ENCODE results near the gene CACNA1B. TPM values are rescaled to one million over a fixed set of nuclear protein-coding genes. Genes with fewer than 3 reads are reported as not detected.
"Not testable (repeated sequence)": the region's sequence is repeated elsewhere in the genome, so short reads cannot be mapped to it uniquely, and the experiment has no call there.

CACNA1B gene
- total RNA-seq, 1 experiment from 2014 or later, result not detected

DNA sequence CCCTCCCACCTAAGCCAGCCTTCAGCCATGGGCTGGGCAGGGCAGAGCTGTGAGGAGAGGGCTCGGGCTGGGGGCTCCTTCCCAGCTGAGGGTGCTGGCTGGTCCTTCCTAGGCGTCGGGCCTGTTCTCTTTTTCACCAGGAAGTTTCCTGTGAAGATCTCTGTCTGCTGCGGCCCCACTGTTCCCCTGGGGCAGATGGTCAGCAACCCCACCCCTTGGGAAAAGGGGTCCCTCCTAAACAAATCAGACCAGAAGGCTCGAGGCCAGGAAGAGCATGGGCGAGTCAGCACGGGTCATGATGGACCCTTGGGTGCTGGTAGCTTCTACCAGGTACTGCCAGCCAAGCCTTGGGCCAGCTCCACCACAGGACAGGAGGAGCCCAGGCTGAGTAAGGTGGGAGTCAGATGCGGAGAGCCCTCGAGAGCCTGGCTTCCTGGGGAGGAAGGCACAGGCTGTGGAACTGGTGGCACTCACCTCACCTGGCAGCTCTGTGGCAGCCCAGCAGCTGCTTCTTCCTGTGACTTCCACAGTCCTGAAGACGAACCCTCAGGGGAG lies 3.5 kb downstream of the CACNA1B start:
- H2AFZ ChIP-seq (ENCODE audit: low read length), result no peak overlapping the region
- H3K9me2 ChIP-seq (replicated peaks; ENCODE audit: insufficient read depth, low read length), result no peaks in the 10 kb centered on the region
- no peak overlapping the region for H3K27ac ChIP-seq (ENCODE audit: low read length)
- no peaks in the 10 kb centered on the region for H3K9me3 ChIP-seq (ENCODE audit: low read length)
- no peak overlapping the region for H3K4me2 ChIP-seq (ENCODE audit: low read depth, low read length, poor library complexity, severe bottlenecking)
- no peak overlapping the region for H3K4me3 ChIP-seq (ENCODE audit: low read length)
- H3K27me3 ChIP-seq (ENCODE audit: low read length), result no peaks in the 10 kb centered on the region
- H4K20me1 ChIP-seq (ENCODE audit: insufficient read depth, low read depth, low read length), result no peaks in the 10 kb centered on the region
- no peaks in the 10 kb centered on the region for H3K36me3 ChIP-seq (ENCODE audit: insufficient read depth, low read length)
- H3K4me1 ChIP-seq (ENCODE audit: low read length), result no peaks in the 10 kb centered on the region
- no peak for DNase-seq
- H3K79me2 ChIP-seq (ENCODE audit: low read length), result no peaks in the 10 kb centered on the region
- no peak overlapping the region for H3K9ac ChIP-seq (ENCODE audit: low read length)

DNA sequence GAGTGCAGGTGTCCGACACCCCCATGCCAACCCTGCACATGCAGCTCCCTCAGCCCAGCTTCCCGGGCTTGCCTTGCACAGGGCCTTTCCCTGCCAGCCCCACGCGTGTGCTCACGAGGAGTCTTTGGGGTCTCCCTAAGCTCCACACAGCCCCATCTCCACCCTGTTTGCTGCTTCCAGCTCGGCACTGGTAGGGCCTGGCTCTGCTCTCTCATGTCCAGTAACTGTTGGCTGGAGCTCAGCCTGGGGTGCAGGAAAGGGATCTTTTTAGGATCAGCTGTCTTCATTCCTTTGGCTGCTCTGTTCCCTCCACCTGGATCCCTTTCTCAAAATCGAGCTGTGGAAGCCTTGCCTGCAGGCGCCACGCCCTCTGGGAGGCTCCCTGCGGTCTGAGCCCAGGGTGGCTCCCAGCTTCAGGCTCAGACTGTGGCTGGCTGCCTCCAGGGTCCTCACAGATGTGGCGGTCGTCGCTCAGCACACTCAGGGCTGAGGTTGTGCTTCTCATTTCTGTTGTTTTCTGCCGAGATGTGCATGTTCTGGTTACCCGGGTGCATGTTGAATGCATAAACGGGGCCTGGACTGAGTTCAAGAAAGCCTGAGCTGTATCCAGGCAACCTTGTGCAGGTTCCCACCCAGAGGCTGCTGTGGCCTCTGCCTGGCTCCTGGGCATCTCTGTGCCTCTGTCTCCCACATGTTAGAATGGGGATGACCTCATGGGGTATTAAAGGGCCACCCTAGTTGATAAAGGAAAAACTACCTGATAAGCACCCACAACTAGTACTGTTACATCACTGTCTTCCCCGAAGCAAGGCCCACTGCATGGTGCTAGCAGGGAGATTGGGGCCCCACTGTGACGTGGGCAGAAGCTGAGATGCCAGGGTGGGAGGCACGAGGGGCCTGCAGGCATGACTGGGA lies 4.3 kb downstream of the CACNA1B start:
- H3K9me2 ChIP-seq (replicated peaks; ENCODE audit: insufficient read depth, low read length), result no peaks in the 10 kb centered on the region
- H2AFZ ChIP-seq (ENCODE audit: low read length), result no peak overlapping the region
- no peaks in the 10 kb centered on the region for H3K27me3 ChIP-seq (ENCODE audit: low read length)
- no peak overlapping the region for H3K4me2 ChIP-seq (ENCODE audit: low read depth, low read length, poor library complexity, severe bottlenecking)
- no peak overlapping the region for H3K4me3 ChIP-seq (ENCODE audit: low read length)
- no peaks in the 10 kb centered on the region for H3K4me1 ChIP-seq (ENCODE audit: low read length)
- no peak overlapping the region for H3K27ac ChIP-seq (ENCODE audit: low read length)
- DNase-seq, result no peak
- H4K20me1 ChIP-seq (ENCODE audit: insufficient read depth, low read depth, low read length), result no peaks in the 10 kb centered on the region
- no peak overlapping the region for H3K9ac ChIP-seq (ENCODE audit: low read length)
- no peaks in the 10 kb centered on the region for H3K36me3 ChIP-seq (ENCODE audit: insufficient read depth, low read length)
- H3K9me3 ChIP-seq (ENCODE audit: low read length), result no peaks in the 10 kb centered on the region
- no peaks in the 10 kb centered on the region for H3K79me2 ChIP-seq (ENCODE audit: low read length)

DNA sequence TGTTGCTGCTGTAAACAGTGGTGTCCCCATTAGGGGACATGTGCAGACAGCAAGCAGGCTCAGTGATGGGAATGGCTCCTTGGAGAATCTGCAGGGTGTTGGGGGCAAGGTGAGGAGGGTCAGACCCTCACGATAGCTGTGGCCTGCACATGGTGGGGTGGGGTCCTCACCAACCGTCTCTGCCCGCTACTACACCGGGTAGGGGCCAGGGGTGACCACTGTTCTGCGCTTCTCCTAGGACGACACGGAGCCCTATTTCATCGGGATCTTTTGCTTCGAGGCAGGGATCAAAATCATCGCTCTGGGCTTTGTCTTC lies 4.9 kb downstream of the CACNA1B start:
- Histone ChIP-seq H3K9me3 (ENCODE audit: low read length) (no peaks in the 10 kb centered on the region), H3K27me3 (ENCODE audit: low read length) (no peaks in the 10 kb centered on the region)

DNA sequence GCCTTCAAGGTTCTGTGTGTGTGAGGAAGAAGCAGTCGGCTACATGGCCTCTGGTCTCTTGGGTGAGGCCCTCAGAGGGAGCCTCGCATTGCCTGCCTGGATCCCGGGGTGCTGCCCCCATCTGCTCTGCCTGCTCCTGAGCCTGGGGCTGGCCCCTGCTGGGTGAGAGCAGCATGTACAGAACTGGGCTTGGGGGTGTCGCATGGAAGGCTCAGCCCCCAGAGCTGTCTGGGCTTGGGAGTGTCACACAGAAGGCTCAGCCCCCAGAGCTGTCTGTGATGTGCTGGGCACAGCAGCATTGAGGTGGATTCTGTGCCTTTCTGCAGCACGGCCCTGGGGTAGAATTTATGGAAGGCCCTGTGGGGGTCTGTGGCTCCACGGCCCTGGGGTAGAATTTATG lies 6.4 kb downstream of the CACNA1B start:
- not testable (repeated sequence) for H2AFZ ChIP-seq (ENCODE audit: low read length)

More for the DNA sequence above, 4.9 kb downstream of the CACNA1B start:
- no peaks in the 10 kb centered on the region for H3K36me3 ChIP-seq (ENCODE audit: insufficient read depth, low read length)
- H2AFZ ChIP-seq (ENCODE audit: low read length), result no peak overlapping the region
- H3K27ac ChIP-seq (ENCODE audit: low read length), result no peak overlapping the region
- no peaks in the 10 kb centered on the region for H3K9me2 ChIP-seq (replicated peaks; ENCODE audit: insufficient read depth, low read length)
- no peak overlapping the region for H3K4me2 ChIP-seq (ENCODE audit: low read depth, low read length, poor library complexity, severe bottlenecking)
- H3K9ac ChIP-seq (ENCODE audit: low read length), result no peak overlapping the region
- no peaks in the 10 kb centered on the region for H4K20me1 ChIP-seq (ENCODE audit: insufficient read depth, low read depth, low read length)
- no peak for DNase-seq
- H3K79me2 ChIP-seq (ENCODE audit: low read length), result no peaks in the 10 kb centered on the region
- H3K4me1 ChIP-seq (ENCODE audit: low read length), result no peaks in the 10 kb centered on the region
- H3K4me3 ChIP-seq (ENCODE audit: low read length), result no peak overlapping the region

DNA sequence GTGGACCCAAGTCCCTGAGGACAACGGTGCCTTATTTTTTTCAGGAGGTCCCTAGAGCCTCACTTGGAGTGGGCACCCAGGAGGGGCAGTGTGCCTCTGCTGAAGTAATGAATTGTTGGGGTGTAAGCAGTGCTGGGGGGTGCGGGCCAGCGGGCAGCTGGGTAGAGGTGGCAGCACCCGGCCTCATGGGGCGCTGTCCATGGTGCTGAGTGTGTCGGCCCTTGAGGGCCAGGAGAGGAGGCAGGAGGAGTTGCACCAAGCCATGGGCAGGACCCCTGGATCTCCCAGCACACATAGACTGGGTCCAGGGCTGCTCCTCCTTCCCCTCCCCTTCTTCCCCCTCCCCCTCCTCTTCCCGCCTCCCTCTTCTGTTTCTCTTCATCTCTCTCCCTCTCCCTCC lies 7.0 kb downstream of the CACNA1B start:
- not testable (repeated sequence) for H3K27me3 ChIP-seq (ENCODE audit: low read length); H3K4me1 ChIP-seq (ENCODE audit: low read length); H3K36me3 ChIP-seq (ENCODE audit: insufficient read depth, low read length); H3K4me2 ChIP-seq (ENCODE audit: low read depth, low read length, poor library complexity, severe bottlenecking); H2AFZ ChIP-seq (ENCODE audit: low read length); H3K4me3 ChIP-seq (ENCODE audit: low read length); H3K79me2 ChIP-seq (ENCODE audit: low read length); H3K9ac ChIP-seq (ENCODE audit: low read length); H3K9me3 ChIP-seq (ENCODE audit: low read length); H3K9me2 ChIP-seq (replicated peaks; ENCODE audit: insufficient read depth, low read length); H3K27ac ChIP-seq (ENCODE audit: low read length); H4K20me1 ChIP-seq (ENCODE audit: insufficient read depth, low read depth, low read length)
- peak; percentile 74 for DNase-seq

More for the DNA sequence above, 6.4 kb downstream of the CACNA1B start:
- H3K27ac ChIP-seq (ENCODE audit: low read length); H3K9ac ChIP-seq (ENCODE audit: low read length); H3K36me3 ChIP-seq (ENCODE audit: insufficient read depth, low read length); H3K79me2 ChIP-seq (ENCODE audit: low read length); H3K4me2 ChIP-seq (ENCODE audit: low read depth, low read length, poor library complexity, severe bottlenecking); H4K20me1 ChIP-seq (ENCODE audit: insufficient read depth, low read depth, low read length); H3K4me3 ChIP-seq (ENCODE audit: low read length); H3K9me2 ChIP-seq (replicated peaks; ENCODE audit: insufficient read depth, low read length); H3K9me3 ChIP-seq (ENCODE audit: low read length); H3K4me1 ChIP-seq (ENCODE audit: low read length); DNase-seq; H3K27me3 ChIP-seq (ENCODE audit: low read length): not testable (repeated sequence)

DNA sequence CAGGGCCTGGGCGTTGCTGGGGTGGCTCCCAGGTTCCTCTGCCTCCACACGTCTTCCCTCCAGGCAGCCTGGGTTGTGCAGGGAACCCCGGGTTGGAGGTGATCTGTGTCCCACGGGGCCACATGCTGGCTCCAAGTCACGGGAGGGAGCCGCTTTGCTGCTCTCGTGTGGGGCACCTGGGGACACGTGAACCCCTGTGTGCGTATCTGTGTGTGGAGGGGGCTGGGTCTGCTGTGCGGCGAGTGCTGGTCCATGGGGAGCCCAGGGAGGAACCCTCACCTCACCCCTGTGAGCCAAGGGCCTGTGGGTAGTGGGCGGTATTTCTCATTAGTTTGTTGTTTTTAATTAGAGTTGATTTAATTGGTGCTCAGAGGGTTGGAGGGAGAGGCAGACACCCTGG lies 7.5 kb downstream of the CACNA1B start:
- not testable (repeated sequence) for DNase-seq; H3K9me3 ChIP-seq (ENCODE audit: low read length); H3K36me3 ChIP-seq (ENCODE audit: insufficient read depth, low read length); H3K4me2 ChIP-seq (ENCODE audit: low read depth, low read length, poor library complexity, severe bottlenecking); H3K4me3 ChIP-seq (ENCODE audit: low read length); H3K79me2 ChIP-seq (ENCODE audit: low read length); H3K27ac ChIP-seq (ENCODE audit: low read length); H3K27me3 ChIP-seq (ENCODE audit: low read length); H4K20me1 ChIP-seq (ENCODE audit: insufficient read depth, low read depth, low read length); H3K9me2 ChIP-seq (replicated peaks; ENCODE audit: insufficient read depth, low read length); H2AFZ ChIP-seq (ENCODE audit: low read length); H3K9ac ChIP-seq (ENCODE audit: low read length); H3K4me1 ChIP-seq (ENCODE audit: low read length)

DNA sequence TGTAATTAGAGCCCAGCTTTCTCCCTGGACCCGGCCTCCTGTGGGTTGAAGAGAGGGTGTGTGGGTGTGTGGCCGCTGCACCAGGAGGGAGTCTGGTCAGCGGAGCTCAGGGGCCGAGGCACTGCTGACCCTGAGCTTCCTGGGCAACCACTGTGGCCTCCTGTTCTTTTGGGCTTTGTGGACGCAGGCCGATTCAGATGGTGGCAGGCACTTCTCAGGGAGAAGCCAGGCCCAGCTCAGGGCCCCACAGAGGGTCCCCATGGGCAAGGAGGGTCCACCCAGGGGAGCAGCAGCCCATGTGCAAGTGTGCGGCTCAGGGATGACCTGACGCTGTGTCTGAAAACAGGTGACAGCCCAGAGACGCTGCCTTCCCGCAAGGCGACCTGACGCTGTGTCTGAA lies 11.0 kb downstream of the CACNA1B start:
- not testable (repeated sequence) for H3K4me2 ChIP-seq (ENCODE audit: low read depth, low read length, poor library complexity, severe bottlenecking); H3K27ac ChIP-seq (ENCODE audit: low read length); H3K9me2 ChIP-seq (replicated peaks; ENCODE audit: insufficient read depth, low read length); H3K27me3 ChIP-seq (ENCODE audit: low read length); H2AFZ ChIP-seq (ENCODE audit: low read length); H3K79me2 ChIP-seq (ENCODE audit: low read length); H3K36me3 ChIP-seq (ENCODE audit: insufficient read depth, low read length); H3K9ac ChIP-seq (ENCODE audit: low read length); H3K4me1 ChIP-seq (ENCODE audit: low read length); DNase-seq; H3K4me3 ChIP-seq (ENCODE audit: low read length); H4K20me1 ChIP-seq (ENCODE audit: insufficient read depth, low read depth, low read length); H3K9me3 ChIP-seq (ENCODE audit: low read length)

DNA sequence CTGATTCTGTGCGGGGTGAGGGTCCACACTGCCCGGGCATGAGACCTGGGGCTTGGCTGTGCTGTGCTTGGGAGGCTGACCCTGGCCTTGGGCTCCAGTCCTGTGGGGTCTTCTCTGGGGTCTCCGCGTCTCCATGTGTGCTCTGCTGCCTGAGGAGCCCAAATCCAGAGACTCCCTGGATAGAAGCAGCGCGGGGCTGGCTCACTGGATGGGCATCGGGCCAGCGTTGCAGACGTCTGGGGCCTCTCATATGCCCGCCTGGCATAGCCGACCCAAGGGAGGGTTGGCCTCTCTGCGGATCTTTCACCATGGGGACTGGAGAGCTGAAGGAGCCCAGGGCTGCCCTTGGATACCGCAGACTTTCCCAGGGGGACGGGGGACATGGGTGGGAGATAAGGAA lies 12.4 kb downstream of the CACNA1B start:
- H4K20me1 ChIP-seq (ENCODE audit: insufficient read depth, low read depth, low read length); H2AFZ ChIP-seq (ENCODE audit: low read length): not testable (repeated sequence)

More for the DNA sequence above, 12.4 kb downstream of the CACNA1B start:
- H3K9me3 ChIP-seq (ENCODE audit: low read length); H3K9me2 ChIP-seq (replicated peaks; ENCODE audit: insufficient read depth, low read length); H3K27ac ChIP-seq (ENCODE audit: low read length); H3K4me1 ChIP-seq (ENCODE audit: low read length); H3K4me2 ChIP-seq (ENCODE audit: low read depth, low read length, poor library complexity, severe bottlenecking); H3K9ac ChIP-seq (ENCODE audit: low read length); H3K27me3 ChIP-seq (ENCODE audit: low read length); H3K36me3 ChIP-seq (ENCODE audit: insufficient read depth, low read length); H3K79me2 ChIP-seq (ENCODE audit: low read length); H3K4me3 ChIP-seq (ENCODE audit: low read length); DNase-seq: not testable (repeated sequence)

Data from Karpas-422 (cell line).